Body of pancreas (tissue), 4 donors: Measurements from ENCODE around the gene FAM149A. TPM values are rescaled to one million over a fixed set of nuclear protein-coding genes. Genes with fewer than 3 reads are reported as not detected.

Source experiments
- ATAC-seq: fragments of 150-250 bp; one replicate; pipeline ENCODE4 v1.9.1; 2016
- DNase-seq, 4 donors: peaks; one replicate each; pipeline ENCODE4 v3.0.0-alpha.2; 2019
- H3K27ac ChIP-seq, 4 donors: fragments of 200-600 bp; sonication (generic); 1 replicate in 3 of 4; 2 replicates in 1 of 4; pipeline versions ENCODE4 v1.5.1 to v1.6.1; 2016 to 2019; ENCODE audit warnings: mild to moderate bottlenecking in 1 of 4, mixed read lengths in 1 of 4, moderate library complexity in 1 of 4
- H3K27me3 ChIP-seq, 2 donors: fragments of 200-600 bp; sonication (generic); one replicate each; pipeline ENCODE4 v1.6.0; 2016; ENCODE audit warnings: mild to moderate bottlenecking in 1 of 2
- H3K36me3 ChIP-seq, 2 donors: fragments of 200-600 bp; sonication (generic); replicated peaks in 1 of 2; 2 replicates each; pipeline ENCODE4 v1.5.1; 2016; ENCODE audit warnings: low read depth in 2 of 2; ENCODE audit not compliant: insufficient read depth in 1 of 2
- H3K4me1 ChIP-seq: fragments of 200-600 bp; sonication (generic); one replicate; pipeline ENCODE4 v1.6.0; 2016
- H3K4me3 ChIP-seq, 2 donors: fragments of 200-600 bp; sonication (generic); 1 replicate in 1 of 2; 2 replicates in 1 of 2; pipeline ENCODE4 v1.5.1; 2016 to 2019
- H3K9me3 ChIP-seq, 3 donors: fragments of 200-600 bp; sonication (generic); 1 replicate in 2 of 3; 2 replicates in 1 of 3; pipeline ENCODE4 v1.5.1; 2016
- CTCF ChIP-seq, 7 experiments: fragments of 450-650 bp in 4 of 7; fragments of 200-600 bp in 3 of 7; sonication (generic) in 3 of 7; IDR thresholded peaks; one replicate each; pipeline ENCODE4 v1.5.1; 2016 to 2019; ENCODE audit warnings: antibody characterized with exemption in 7 of 7
- POLR2A ChIP-seq, 3 donors: fragments of 450-650 bp; IDR thresholded peaks; one replicate each; pipeline ENCODE4 v1.6.1; 2016; ENCODE audit warnings: antibody characterized with exemption in 3 of 3, mild to moderate bottlenecking in 2 of 3
- WGBS, 2 donors: methylation state at CpG; one replicate each; pipeline ENCODE4 v1.1.5; 2017; 5-methylcytosine and 5-hydroxymethylcytosine counted together
- intact Hi-C: fragments of 100-400 bp; cut with DNase I; formaldehyde crosslinking; loops from one replicate; pipeline ENCODE4 v1.15.1; 2023
- total RNA-seq, 2 donors: library from RNA; depleted of rRNA; stranded (reverse); fragments of >200 nt; gene quantifications; one replicate each; pipeline ENCODE4 v1.1.0, GENCODE V29; 2016

Gene FAM149A
- total RNA-seq, 2 donors from 2014 or later = 20.8 to 51.4 TPM

DNA sequence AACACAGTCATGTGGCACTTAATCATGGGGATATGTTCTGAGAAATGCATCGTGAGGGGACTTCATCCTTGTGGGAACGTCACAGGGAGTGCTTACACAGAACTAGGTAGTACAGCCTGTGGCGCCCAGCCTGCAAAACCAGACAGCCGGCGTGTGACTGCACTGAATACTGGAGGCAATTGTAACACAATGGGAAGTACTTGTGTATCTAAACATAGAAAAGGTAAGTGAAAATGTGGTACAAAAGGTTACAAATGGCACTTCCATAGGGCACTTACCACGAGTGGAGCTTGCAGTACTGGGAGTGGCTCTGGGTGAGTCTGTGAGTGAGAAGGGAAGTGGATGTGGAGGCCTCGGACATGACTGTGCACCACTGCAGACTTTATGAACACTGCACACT, 30.3 kb upstream of the FAM149A start:
- Histone ChIP-seq H3K4me3 (no peak overlapping the region), H3K36me3 (no peaks in the 10 kb centered on the region), H3K27me3 (no peaks in the 10 kb centered on the region), H3K4me1 (peaks cover 12% of the 10 kb centered on the region), H3K27ac (no peak overlapping the region), H3K9me3 (no peaks in the 10 kb centered on the region)
- DNase-seq (no peak), ATAC-seq (peak; percentile 21)
- TF ChIP-seq CTCF (IDR thresholded peaks at IDR 0.05) = no peak
- TF ChIP-seq POLR2A (IDR thresholded peaks at IDR 0.05) = no peak
- intact Hi-C loops = no loop called here
- WGBS, 2 donors = 79 to 83% methylated on average over 7 of the region's 7 CpGs

GRCh38 chr4:186078981-186079638, 25.4 kb upstream of the FAM149A start:
- no peaks in the 10 kb centered on the region for H3K4me1 ChIP-seq
- H3K27me3 ChIP-seq = no peaks in the 10 kb centered on the region
- DNase-seq = no peak
- intact Hi-C loops = no loop called here
- H3K36me3 ChIP-seq = no peaks in the 10 kb centered on the region
- no peak for TF ChIP-seq CTCF (IDR thresholded peaks at IDR 0.05)
- no peak for TF ChIP-seq POLR2A (IDR thresholded peaks at IDR 0.05)
- ATAC-seq = peak; percentile 66
- no peak overlapping the region for H3K4me3 ChIP-seq
- H3K9me3 ChIP-seq = no peaks in the 10 kb centered on the region
- peak overlapping the region in 3 of 4 donors; percentile 33 to 66 (median 45) for H3K27ac ChIP-seq
- WGBS, 2 donors = 59 to 74% methylated on average over 11 of the region's 11 CpGs

- Histone ChIP-seq H3K9me3 (no peaks in the 10 kb centered on the region), H3K27ac (peak overlapping the region in 3 of 4 donors; percentile 33 to 66 (median 45))
These were observed 24.8 kb upstream of the FAM149A start for GRCh38 chr4:186079694-186080093.

GRCh38 chr4:186081202-186081807, 23.2 kb upstream of the FAM149A start:
- Histone ChIP-seq H3K27ac (no peak overlapping the region), H3K27me3 (no peaks in the 10 kb centered on the region), H3K4me3 (no peak overlapping the region), H3K4me1 (no peaks in the 10 kb centered on the region), H3K9me3 (no peaks in the 10 kb centered on the region), H3K36me3 (no peaks in the 10 kb centered on the region)
- WGBS, 2 donors = 85 to 91% methylated on average over 14 to 15 of the region's 15 CpGs
- intact Hi-C loops = no loop called here
- TF ChIP-seq POLR2A (IDR thresholded peaks at IDR 0.05) = no peak
- TF ChIP-seq CTCF (IDR thresholded peaks at IDR 0.05) = no peak
- no peak for ATAC-seq
- DNase-seq = no peak

More at GRCh38 chr4:186079694-186080093, 24.8 kb upstream of the FAM149A start:
- no peaks in the 10 kb centered on the region for H3K27me3 ChIP-seq
- no peak for DNase-seq
- H3K4me1 ChIP-seq = no peaks in the 10 kb centered on the region
- 63 to 76% methylated on average over 9 of the region's 9 CpGs for WGBS, 2 donors
- no peak for ATAC-seq
- H3K4me3 ChIP-seq = no peak overlapping the region
- intact Hi-C loops = no loop called here
- TF ChIP-seq POLR2A (IDR thresholded peaks at IDR 0.05) (no peak), CTCF (IDR thresholded peaks at IDR 0.05) (no peak)
- no peaks in the 10 kb centered on the region for H3K36me3 ChIP-seq

GRCh38 chr4:186082221-186082620, 22.3 kb upstream of the FAM149A start:
- intact Hi-C loops = no loop called here
- WGBS, 2 donors = 81 to 88% methylated on average over 4 of the region's 4 CpGs
- no peak for DNase-seq
- no peak for ATAC-seq
- no peaks in the 10 kb centered on the region for H3K9me3 ChIP-seq
- no peaks in the 10 kb centered on the region for H3K4me1 ChIP-seq
- H3K27me3 ChIP-seq = no peaks in the 10 kb centered on the region
- H3K4me3 ChIP-seq = no peak overlapping the region
- H3K27ac ChIP-seq = no peak overlapping the region
- TF ChIP-seq POLR2A (IDR thresholded peaks at IDR 0.05) (no peak), CTCF (IDR thresholded peaks at IDR 0.05) (no peak)
- H3K36me3 ChIP-seq = no peaks in the 10 kb centered on the region
